CD14-positive monocyte (primary cell): ENCODE results near the gene GTPBP4. TPM values are rescaled to one million over a fixed set of nuclear protein-coding genes. Genes with fewer than 3 reads are reported as not detected.
"Not testable (repeated sequence)": the region's sequence is repeated elsewhere in the genome, so short reads cannot be mapped to it uniquely, and the experiment has no call there.

Source experiments
- DNase-seq, 3 donors: peaks; one replicate each; pipeline ENCODE4 v3.0.0-alpha.2; 2011 to 2022
- H2AFZ ChIP-seq: 2 replicates; pipeline ENCODE4 v1.6.0; 2012; ENCODE audit warnings: mild to moderate bottlenecking, low read depth, low read length, inconsistent platforms; ENCODE audit not compliant: insufficient read depth, poor library complexity, severe bottlenecking
- H3K27ac ChIP-seq, 2 donors: 1 replicate in 1 of 2; 2 replicates in 1 of 2; pipeline ENCODE4 v1.5.1; 2012 to 2013; ENCODE audit warnings: low read length in 2 of 2, control low read depth in 1 of 2, inconsistent platforms in 1 of 2, low read depth in 1 of 2, mild to moderate bottlenecking in 1 of 2
- H3K27me3 ChIP-seq, 2 donors: one replicate each; pipeline versions ENCODE4 v1.6.0 to v1.6.1; 2011 to 2013; ENCODE audit warnings: low read length in 2 of 2; ENCODE audit not compliant: control insufficient read depth in 2 of 2, insufficient read depth in 2 of 2
- H3K36me3 ChIP-seq, 2 donors: replicated peaks in 1 of 2; 1 replicate in 1 of 2; 2 replicates in 1 of 2; pipeline versions ENCODE4 v1.5.1 to v1.6.1; 2012 to 2013; ENCODE audit warnings: low read length in 2 of 2, control low read depth in 1 of 2, inconsistent platforms in 1 of 2, mild to moderate bottlenecking in 1 of 2; ENCODE audit not compliant: insufficient read depth in 2 of 2, control insufficient read depth in 1 of 2
- H3K4me1 ChIP-seq, 2 donors: 1 replicate in 1 of 2; 2 replicates in 1 of 2; pipeline versions ENCODE4 v1.5.1 to v1.6.1; 2012 to 2013; ENCODE audit warnings: low read length in 2 of 2, control low read depth in 1 of 2, inconsistent platforms in 1 of 2, mild to moderate bottlenecking in 1 of 2, moderate library complexity in 1 of 2; ENCODE audit not compliant: insufficient read depth in 2 of 2, control insufficient read depth in 1 of 2
- H3K4me2 ChIP-seq: replicated peaks from 2 replicates; pipeline ENCODE3; 2012; ENCODE audit warnings: low read length, moderate library complexity, mild to moderate bottlenecking; ENCODE audit not compliant: poor library complexity, severe bottlenecking; ENCODE audit errors: extremely low read depth
- H3K4me3 ChIP-seq, 3 experiments: fragments of 200-600 bp in 1 of 3; sonication (generic) in 1 of 3; replicated peaks in 1 of 3; 1 replicate in 2 of 3; 2 replicates in 1 of 3; pipeline ENCODE4 v1.5.1; 2011 to 2013; ENCODE audit warnings: low read length in 3 of 3, mild to moderate bottlenecking in 3 of 3, control low read depth in 2 of 3, low read depth in 2 of 3, inconsistent platforms in 1 of 3, moderate library complexity in 1 of 3
- H3K79me2 ChIP-seq: 2 replicates; pipeline ENCODE4 v1.6.0; 2012; ENCODE audit warnings: mild to moderate bottlenecking, control low read depth, inconsistent platforms, low read length, moderate library complexity; ENCODE audit not compliant: insufficient read depth
- H3K9ac ChIP-seq: 2 replicates; pipeline ENCODE4 v1.6.0; 2017; ENCODE audit warnings: low read length, mild to moderate bottlenecking; ENCODE audit not compliant: insufficient read depth, poor library complexity, severe bottlenecking
- H3K9me3 ChIP-seq, 2 donors: replicated peaks in 1 of 2; 1 replicate in 1 of 2; 2 replicates in 1 of 2; pipeline versions ENCODE4 v1.5.1 to v1.6.1; 2012 to 2013; ENCODE audit warnings: low read length in 2 of 2, control low read depth in 1 of 2; ENCODE audit not compliant: control insufficient read depth in 1 of 2, insufficient read depth in 1 of 2
- H4K20me1 ChIP-seq: 2 replicates; pipeline ENCODE4 v1.6.0; 2012; ENCODE audit warnings: mild to moderate bottlenecking, low read length, control low read depth, moderate library complexity; ENCODE audit not compliant: insufficient read depth
- H3K27ac Mint-ChIP-seq, 7 donors: one replicate each; pipeline ENCODE4 v1.8.0; 2020; ENCODE audit warnings: mild to moderate bottlenecking in 7 of 7, mixed read lengths in 7 of 7, moderate library complexity in 6 of 7, inconsistent platforms in 2 of 7
- H3K27me3 Mint-ChIP-seq, 3 donors: one replicate each; pipeline ENCODE4 v1.8.0; 2021 to 2022; ENCODE audit warnings: low read depth in 3 of 3, mild to moderate bottlenecking in 3 of 3, mixed read lengths in 3 of 3, moderate library complexity in 3 of 3, inconsistent platforms in 1 of 3
- H3K36me3 Mint-ChIP-seq, 2 donors: one replicate each; pipeline ENCODE4 v1.8.0; 2020; ENCODE audit warnings: mixed read lengths in 2 of 2, inconsistent platforms in 1 of 2, mild to moderate bottlenecking in 1 of 2
- H3K4me1 Mint-ChIP-seq: one replicate; pipeline ENCODE4 v1.8.0; 2020; ENCODE audit warnings: mild to moderate bottlenecking, mixed read lengths
- H3K4me3 Mint-ChIP-seq, 2 donors: one replicate each; pipeline ENCODE4 v1.8.0; 2020; ENCODE audit warnings: mild to moderate bottlenecking in 2 of 2, mixed read lengths in 2 of 2, moderate library complexity in 1 of 2
- H3K9me3 Mint-ChIP-seq, 7 donors: one replicate each; pipeline ENCODE4 v1.8.0; 2020 to 2022; ENCODE audit warnings: mixed read lengths in 7 of 7, mild to moderate bottlenecking in 6 of 7, moderate library complexity in 6 of 7, inconsistent platforms in 2 of 7
- CTCF ChIP-seq: fragments of 200-600 bp; IDR thresholded peaks from one replicate; pipeline ENCODE4 v1.8.0; 2022; ENCODE audit warnings: antibody characterized with exemption, mild to moderate bottlenecking
- WGBS: methylation state at CpG from one replicate; pipeline ENCODE4 v1.1.5; 2013; ENCODE audit warnings: missing lambda C conversion rate; ENCODE audit not compliant: insufficient coverage; 5-methylcytosine and 5-hydroxymethylcytosine counted together
- intact Hi-C, 2 donors: fragments of 100-400 bp; cut with micrococcal nuclease; formaldehyde crosslinking; loops; one replicate each; pipeline versions ENCODE4 v1.15.0 to v1.15.1; 2023
- polyA plus RNA-seq, 3 donors: library from polyadenylated mRNA; depleted of rRNA in 1 of 3; unstranded in 2 of 3; stranded (reverse) in 1 of 3; fragments of 300-500 nt in 2 of 3; fragments of >200 nt in 1 of 3; fragmentation: Illumina TruSeq in 2 of 3; gene quantifications; 1 replicate in 2 of 3; 2 replicates in 1 of 3; pipeline ENCODE4 v1.2.3, GENCODE V29; 2012 to 2021

GTPBP4 gene
- polyA plus RNA-seq, 3 donors = 9.9 to 16.1 (median 12.2) TPM

DNA sequence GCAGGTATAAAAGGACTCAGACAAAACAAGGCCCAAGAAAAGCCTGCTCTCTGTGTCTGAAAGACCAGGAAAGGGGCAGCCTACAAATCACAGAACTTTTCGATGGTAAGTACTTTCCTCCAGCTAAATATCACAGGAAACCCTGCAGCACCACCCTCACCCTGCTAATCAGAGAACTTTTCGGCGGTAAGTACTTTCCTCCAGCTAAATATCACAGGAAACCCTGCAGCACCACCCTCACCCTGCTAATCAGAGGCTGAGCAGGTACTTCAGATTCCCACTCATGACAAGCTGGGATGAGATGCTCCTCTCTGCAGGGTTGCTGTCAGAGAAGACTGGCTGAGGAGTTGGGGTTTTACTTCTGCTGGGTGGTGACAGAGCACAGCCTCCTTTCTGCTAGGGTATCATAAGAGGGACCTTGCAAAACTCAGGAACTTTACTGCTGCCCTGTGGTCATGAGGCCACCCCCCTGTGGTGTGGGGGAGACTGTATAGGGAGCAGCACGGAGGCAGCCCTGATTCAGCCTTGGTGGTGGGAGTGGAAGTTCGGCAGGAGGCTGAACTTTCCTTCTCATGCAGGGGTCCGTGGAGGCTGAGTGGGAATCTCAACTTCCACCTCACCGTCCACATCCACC lies 75.1 kb downstream of the GTPBP4 start:
- Histone ChIP-seq H3K4me2 (no peak overlapping the region), H3K9ac (no peak overlapping the region), H3K4me1 (peaks cover 3 to 8% of the 10 kb centered on the region in 2 donors), H3K27ac (peak overlapping the region in 1 of 2 donors; percentile 9), H3K9me3 (no peaks in the 10 kb centered on the region), H4K20me1 (peaks cover 91% of the 10 kb centered on the region), H3K4me3 (no peak overlapping the region), H2AFZ (no peak overlapping the region), H3K27me3 (no peaks in the 10 kb centered on the region), H3K79me2 (peaks cover 96% of the 10 kb centered on the region), H3K36me3 (peaks cover 19 to 51% of the 10 kb centered on the region in 2 donors)
- no peak overlapping the region for H3K4me3 Mint-ChIP-seq
- peaks cover 47% of the 10 kb centered on the region for H3K4me1 Mint-ChIP-seq
- H3K27ac Mint-ChIP-seq = peak overlapping the region in 3 of 7 donors; percentile 28 to 72 (median 60)
- intact Hi-C loops = no loop called here
- no peak for TF ChIP-seq CTCF
- peaks cover 27 to 48% of the 10 kb centered on the region in 2 donors for H3K36me3 Mint-ChIP-seq
- peaks cover 0 to 1% (median 0%) of the 10 kb centered on the region in 3 donors for H3K27me3 Mint-ChIP-seq
- 53% methylated on average over 3 of the region's 7 CpGs for WGBS
- peak in 1 of 3 donors; percentile 27 for DNase-seq
- no peaks in the 10 kb centered on the region for H3K9me3 Mint-ChIP-seq

DNA sequence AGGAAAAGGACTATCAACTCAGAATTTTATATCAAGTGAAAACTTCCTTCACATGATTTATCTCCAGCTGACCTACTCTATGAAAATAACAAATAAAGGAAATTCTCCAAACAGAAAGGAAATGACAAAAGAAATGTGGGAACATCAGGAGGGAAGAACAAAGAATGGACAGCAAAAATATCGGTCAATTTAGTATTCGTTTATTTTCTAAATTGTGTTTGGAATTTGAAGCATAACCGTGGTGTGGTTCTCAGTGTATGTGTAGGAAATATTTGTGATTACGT lies 76.7 kb downstream of the GTPBP4 start:
- H4K20me1 ChIP-seq = peaks cover 90% of the 10 kb centered on the region
- peaks cover 15 to 40% of the 10 kb centered on the region in 2 donors for H3K36me3 ChIP-seq
- H3K4me3 ChIP-seq = no peak overlapping the region
- peaks cover 0 to 1% (median 0%) of the 10 kb centered on the region in 3 donors for H3K27me3 Mint-ChIP-seq
- H3K4me1 ChIP-seq = peaks cover 9 to 14% of the 10 kb centered on the region in 2 donors
- no peaks in the 10 kb centered on the region for H3K9me3 ChIP-seq
- no peak overlapping the region for H3K27ac ChIP-seq
- WGBS = 85% methylated on average over 2 of the region's 4 CpGs
- TF ChIP-seq CTCF = no peak
- no peak overlapping the region for H2AFZ ChIP-seq
- no peaks in the 10 kb centered on the region for H3K27me3 ChIP-seq
- H3K9ac ChIP-seq = no peak overlapping the region
- H3K36me3 Mint-ChIP-seq = peaks cover 26 to 39% of the 10 kb centered on the region in 2 donors
- no peaks in the 10 kb centered on the region for H3K9me3 Mint-ChIP-seq
- DNase-seq = no peak
- intact Hi-C loops = no loop called here
- H3K4me1 Mint-ChIP-seq = peaks cover 50% of the 10 kb centered on the region
- no peak overlapping the region for H3K4me2 ChIP-seq
- H3K79me2 ChIP-seq = peaks cover 94% of the 10 kb centered on the region
- no peak overlapping the region for H3K4me3 Mint-ChIP-seq
- peak overlapping the region in 1 of 7 donors; percentile 13 for H3K27ac Mint-ChIP-seq

DNA sequence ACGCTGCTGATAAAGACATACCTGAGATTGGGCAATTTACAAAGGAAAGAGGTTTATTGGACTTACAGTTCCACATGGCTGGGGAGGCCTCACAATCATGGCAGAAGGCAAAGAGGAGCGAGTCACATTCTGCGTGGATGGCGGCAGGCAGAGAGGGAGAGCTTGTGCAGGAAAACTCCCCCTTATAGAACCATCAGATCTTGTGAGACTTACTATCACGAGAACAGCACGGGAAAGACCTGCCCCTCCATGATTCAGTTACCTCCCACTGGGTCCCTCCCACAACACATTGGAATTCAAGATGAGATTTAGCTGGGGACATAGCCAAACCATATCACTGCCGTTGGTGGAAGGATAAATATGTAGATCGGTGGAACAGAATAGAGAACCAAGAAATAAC lies 78.5 kb downstream of the GTPBP4 start:
- H3K9ac ChIP-seq, H3K4me2 ChIP-seq, H3K9me3 Mint-ChIP-seq, H3K27me3 Mint-ChIP-seq, DNase-seq, intact Hi-C loops, H3K27ac ChIP-seq, H2AFZ ChIP-seq, H3K4me3 ChIP-seq, H3K4me3 Mint-ChIP-seq, H3K9me3 ChIP-seq, H3K27me3 ChIP-seq: not testable (repeated sequence)
- Histone ChIP-seq H3K36me3 (peaks cover 15 to 36% of the 10 kb centered on the region in 2 donors), H3K79me2 (peaks cover 94% of the 10 kb centered on the region), H3K4me1 (peaks cover 11 to 21% of the 10 kb centered on the region in 2 donors), H4K20me1 (peaks cover 88% of the 10 kb centered on the region)
- peak overlapping the region in 1 of 7 donors; percentile 55 for H3K27ac Mint-ChIP-seq
- H3K4me1 Mint-ChIP-seq = peaks cover 47% of the 10 kb centered on the region
- WGBS = no CpG with 5 or more reads among the region's 8 CpGs
- H3K36me3 Mint-ChIP-seq = peaks cover 24 to 41% of the 10 kb centered on the region in 2 donors
